Skeletal muscle tissue (tissue), 4 donors: ENCODE results near the gene CXCL14. TPM values are rescaled to one million over a fixed set of nuclear protein-coding genes. Genes with fewer than 3 reads are reported as not detected.
A peak's percentile ranks its signal among the peaks of the same experiment; 100 is the strongest.

Experiments used
- H3K27ac ChIP-seq: one replicate; pipeline ENCODE4 v1.7.0; 2013; ENCODE audit warnings: mild to moderate bottlenecking, low read depth, low read length, inconsistent platforms
- H3K27me3 ChIP-seq, 3 donors: one replicate each; pipeline ENCODE4 v1.7.0; 2013; ENCODE audit warnings: low read length in 3 of 3; ENCODE audit not compliant: control insufficient read depth in 3 of 3, insufficient read depth in 3 of 3
- H3K36me3 ChIP-seq, 3 donors: one replicate each; pipeline ENCODE4 v1.7.0; 2013; ENCODE audit warnings: low read length in 3 of 3; ENCODE audit not compliant: control insufficient read depth in 3 of 3, insufficient read depth in 3 of 3
- H3K4me1 ChIP-seq, 3 donors: one replicate each; pipeline ENCODE4 v1.7.0; 2013; ENCODE audit warnings: low read length in 3 of 3, mild to moderate bottlenecking in 3 of 3; ENCODE audit not compliant: control insufficient read depth in 3 of 3, insufficient read depth in 3 of 3
- H3K4me3 ChIP-seq, 3 donors: one replicate each; pipeline ENCODE4 v1.7.0; 2013; ENCODE audit warnings: low read length in 3 of 3
- H3K9ac ChIP-seq, 3 donors: one replicate each; pipeline ENCODE4 v1.7.0; 2013; ENCODE audit warnings: low read length in 3 of 3, mild to moderate bottlenecking in 3 of 3, moderate library complexity in 2 of 3, low read depth in 1 of 3
- H3K9me3 ChIP-seq, 3 donors: one replicate each; pipeline ENCODE4 v1.7.0; 2013; ENCODE audit warnings: low read length in 3 of 3; ENCODE audit not compliant: control insufficient read depth in 3 of 3
- total RNA-seq: library from RNA; depleted of rRNA; stranded (reverse); fragments of >200 nt; gene quantifications from one replicate; pipeline ENCODE4 v1.2.3, GENCODE V29; 2014
- donor health status: Osteomylitis.

CXCL14 gene
- total RNA-seq, 1 donor from 2014 or later: 19.8 TPM

DNA sequence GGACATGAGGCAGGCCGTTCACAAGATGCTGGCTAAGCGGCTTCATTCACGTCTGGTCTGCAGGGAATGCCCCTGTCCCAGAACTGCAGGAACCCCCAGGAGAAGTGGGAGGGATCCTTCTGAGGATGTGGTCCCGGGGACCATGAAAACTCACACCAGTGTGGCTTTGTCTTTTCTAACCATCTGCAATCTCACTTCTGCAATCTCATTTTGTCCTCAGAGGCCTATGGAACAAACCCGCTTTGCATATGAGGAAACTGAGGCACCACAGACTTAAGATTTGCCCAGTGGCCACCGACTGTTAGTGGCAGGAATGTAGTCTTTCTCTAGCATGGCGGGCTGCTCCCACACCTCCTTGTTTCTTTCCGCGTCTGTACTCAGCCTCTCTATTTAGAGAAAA, 6.9 kb downstream of the CXCL14 start:
- Histone ChIP-seq H3K27ac (no peak overlapping the region), H3K9me3 (no peaks in the 10 kb centered on the region), H3K4me3 (no peak overlapping the region), H3K27me3 (peaks cover 0 to 7% (median 4%) of the 10 kb centered on the region in 3 donors), H3K4me1 (peaks cover 0 to 7% (median 0%) of the 10 kb centered on the region in 3 donors), H3K36me3 (peaks cover 0 to 3% (median 2%) of the 10 kb centered on the region in 3 donors), H3K9ac (no peak overlapping the region)

DNA sequence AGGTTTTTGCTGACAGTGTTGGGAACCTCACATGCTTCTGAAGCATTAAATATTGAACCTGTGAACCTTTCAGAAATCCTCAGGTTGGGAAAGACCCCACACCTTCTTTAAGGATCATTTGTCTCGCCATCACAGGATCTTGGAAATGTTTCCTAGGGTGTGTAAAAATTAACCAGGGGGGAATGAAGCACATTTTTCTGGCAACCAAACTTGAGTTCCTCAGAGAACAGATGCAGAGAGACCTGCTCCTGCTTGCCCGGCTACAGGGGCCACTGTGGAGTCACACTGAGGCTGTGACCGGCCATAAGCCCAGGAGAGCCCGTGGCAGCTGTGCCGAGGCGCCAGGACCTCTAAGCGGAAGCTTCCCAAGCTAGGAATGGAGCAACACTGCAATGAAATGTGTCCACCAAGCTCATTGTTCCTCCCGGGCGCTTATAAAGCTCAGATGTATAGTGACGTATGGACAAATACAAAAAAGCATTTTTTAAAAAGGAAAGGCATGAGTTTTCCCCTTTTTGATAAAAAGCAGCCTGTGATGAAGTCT, 7.7 kb downstream of the CXCL14 start:
- peaks cover 0 to 6% (median 2%) of the 10 kb centered on the region in 3 donors for H3K4me1 ChIP-seq
- H3K27ac ChIP-seq: no peak overlapping the region
- H3K9me3 ChIP-seq: no peaks in the 10 kb centered on the region
- H3K36me3 ChIP-seq: peaks cover 0 to 3% (median 2%) of the 10 kb centered on the region in 3 donors
- no peak overlapping the region for H3K9ac ChIP-seq
- H3K4me3 ChIP-seq: no peak overlapping the region
- peaks cover 0 to 7% (median 4%) of the 10 kb centered on the region in 3 donors for H3K27me3 ChIP-seq

DNA sequence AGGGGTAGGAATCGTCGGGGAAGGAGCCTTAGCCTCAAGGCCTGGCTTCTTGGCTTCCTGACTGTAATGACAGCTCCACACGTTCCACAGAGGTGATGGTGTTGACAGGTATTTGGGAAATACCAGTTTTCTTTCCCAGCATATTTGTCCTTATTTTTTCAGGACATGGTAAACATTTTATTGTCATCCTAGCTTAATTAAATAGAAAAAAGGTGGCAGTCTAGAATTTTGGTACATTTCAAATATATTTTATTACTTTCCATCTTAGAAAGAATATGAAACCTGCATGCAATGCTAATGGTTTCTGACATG, 8.4 kb downstream of the CXCL14 start:
- peaks cover 0 to 7% (median under 1%) of the 10 kb centered on the region in 3 donors for H3K27me3 ChIP-seq
- peaks cover 0 to 3% (median 2%) of the 10 kb centered on the region in 3 donors for H3K36me3 ChIP-seq
- no peaks in the 10 kb centered on the region for H3K9me3 ChIP-seq
- no peak overlapping the region for H3K27ac ChIP-seq
- no peak overlapping the region for H3K4me3 ChIP-seq
- H3K4me1 ChIP-seq: peaks cover 0 to 4% (median 2%) of the 10 kb centered on the region in 3 donors
- H3K9ac ChIP-seq: no peak overlapping the region

DNA sequence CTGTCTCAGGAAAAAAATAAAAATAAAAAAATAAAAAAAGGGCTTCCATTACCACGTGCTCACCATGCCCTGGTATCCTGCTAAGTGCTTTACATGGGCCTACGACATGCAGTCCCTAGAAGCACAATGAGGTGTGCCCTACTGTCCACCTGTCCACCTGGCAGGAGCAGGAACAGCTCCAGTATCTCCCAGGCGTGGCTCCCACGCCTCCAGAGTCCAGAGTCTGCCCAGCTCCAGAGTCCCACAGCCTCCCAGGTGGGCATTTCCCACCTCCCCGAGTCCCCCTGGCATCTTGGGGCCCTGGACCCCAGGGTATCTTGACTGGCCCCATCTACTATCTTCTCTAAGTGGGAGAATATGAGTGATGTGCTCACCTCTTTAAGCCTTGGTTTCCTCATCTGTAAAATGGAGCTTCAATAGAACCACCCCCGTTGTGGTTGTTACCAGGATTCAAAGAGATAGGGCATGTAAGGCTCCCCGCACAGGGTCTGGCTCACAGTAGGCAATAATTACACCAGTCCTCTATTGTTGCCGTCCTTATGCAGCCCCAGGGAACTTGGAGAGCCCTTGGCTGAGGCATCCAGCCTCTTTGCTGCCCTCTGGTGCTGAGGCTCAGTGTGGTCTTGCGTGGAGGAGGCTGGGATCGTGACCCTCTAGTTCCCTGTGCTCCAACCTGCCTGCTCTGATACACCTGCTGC, 8.9 kb downstream of the CXCL14 start:
- Histone ChIP-seq H3K27me3 (peaks cover 0 to 7% (median 0%) of the 10 kb centered on the region in 3 donors), H3K27ac (no peak overlapping the region), H3K9ac (no peak overlapping the region), H3K9me3 (no peaks in the 10 kb centered on the region), H3K4me1 (peaks cover 0 to 3% (median 2%) of the 10 kb centered on the region in 3 donors), H3K4me3 (no peak overlapping the region), H3K36me3 (peaks cover 0 to 3% (median 2%) of the 10 kb centered on the region in 3 donors)

DNA sequence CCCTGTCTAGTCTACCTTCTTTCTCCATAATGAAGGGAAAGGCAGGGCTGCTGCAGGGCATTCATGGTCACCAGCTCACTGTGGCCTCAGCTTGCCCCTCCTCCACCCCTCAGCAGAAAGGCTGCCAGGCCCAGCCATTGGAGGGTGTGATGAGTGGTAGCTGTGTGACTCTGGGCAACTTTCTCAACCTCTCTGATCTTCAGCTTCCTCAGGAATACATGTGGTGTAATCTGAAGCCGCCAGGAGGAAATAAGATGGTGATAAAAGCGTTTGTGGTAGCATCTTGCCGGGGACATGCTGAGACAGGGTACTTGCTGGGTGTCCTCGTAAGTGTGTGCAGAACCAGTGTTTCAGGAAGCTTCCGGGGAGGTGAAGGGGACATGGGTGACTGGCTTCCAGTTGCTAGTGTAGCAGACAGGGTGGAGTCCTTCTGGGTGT, 9.8 kb downstream of the CXCL14 start:
- Histone ChIP-seq H3K9ac (no peak overlapping the region), H3K4me1 (peaks cover 0 to 2% (median 0%) of the 10 kb centered on the region in 3 donors), H3K9me3 (no peaks in the 10 kb centered on the region), H3K27me3 (peaks cover 0 to 7% (median 0%) of the 10 kb centered on the region in 3 donors), H3K36me3 (no peaks in the 10 kb centered on the region), H3K4me3 (no peak overlapping the region), H3K27ac (no peak overlapping the region)

DNA sequence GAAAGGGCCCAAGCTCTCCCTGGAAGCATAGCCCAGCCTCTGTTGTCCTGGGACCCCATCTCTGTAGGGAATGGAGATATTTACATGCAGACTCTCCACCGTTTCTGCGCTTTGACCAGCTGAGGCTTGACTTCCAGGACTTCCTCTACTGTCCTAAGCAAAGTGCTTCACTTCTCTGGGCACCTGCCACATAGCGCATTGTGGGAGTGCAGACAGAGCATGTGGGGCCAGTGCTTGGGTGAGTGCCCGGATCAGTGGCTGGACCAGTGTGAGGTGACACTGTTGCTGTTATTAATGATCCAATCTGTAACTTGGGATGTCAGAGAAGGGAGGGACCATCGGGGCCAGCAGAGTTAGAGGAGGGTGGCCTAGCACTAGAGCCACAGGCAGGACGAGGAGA, 10.5 kb downstream of the CXCL14 start:
- Histone ChIP-seq H3K27me3 (peaks cover 0 to 7% (median 0%) of the 10 kb centered on the region in 3 donors), H3K9me3 (no peaks in the 10 kb centered on the region), H3K4me3 (no peak overlapping the region), H3K9ac (peak overlapping the region in 1 of 3 donors; percentile 25), H3K36me3 (no peaks in the 10 kb centered on the region), H3K4me1 (peaks cover 0 to 2% (median 0%) of the 10 kb centered on the region in 3 donors), H3K27ac (no peak overlapping the region)

DNA sequence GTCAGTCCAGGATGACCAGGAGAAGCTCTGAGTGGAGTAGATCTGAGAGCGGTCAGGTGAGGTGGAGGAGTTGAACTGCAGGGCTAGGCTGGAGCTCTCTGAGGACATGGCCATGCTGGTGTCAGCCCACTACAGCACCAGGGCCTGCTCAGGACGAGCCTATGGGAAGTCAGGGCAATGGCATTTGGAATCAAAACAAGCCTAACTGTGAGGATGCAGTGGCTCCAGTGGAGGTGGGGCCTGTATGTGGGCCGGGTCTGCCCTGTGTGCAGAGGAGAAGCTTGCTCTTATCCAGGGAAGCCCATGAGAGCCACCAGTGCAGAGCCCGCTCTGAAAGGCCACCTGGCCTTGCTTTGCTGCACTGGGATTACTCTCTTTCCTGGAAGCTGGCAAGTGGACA, 11.1 kb downstream of the CXCL14 start:
- no peaks in the 10 kb centered on the region for H3K9me3 ChIP-seq
- H3K27ac ChIP-seq: no peak overlapping the region
- peaks cover 0 to 7% (median 0%) of the 10 kb centered on the region in 3 donors for H3K27me3 ChIP-seq
- no peak overlapping the region for H3K9ac ChIP-seq
- no peak overlapping the region for H3K4me3 ChIP-seq
- no peaks in the 10 kb centered on the region for H3K36me3 ChIP-seq
- H3K4me1 ChIP-seq: peaks cover 0 to 2% (median 0%) of the 10 kb centered on the region in 3 donors

DNA sequence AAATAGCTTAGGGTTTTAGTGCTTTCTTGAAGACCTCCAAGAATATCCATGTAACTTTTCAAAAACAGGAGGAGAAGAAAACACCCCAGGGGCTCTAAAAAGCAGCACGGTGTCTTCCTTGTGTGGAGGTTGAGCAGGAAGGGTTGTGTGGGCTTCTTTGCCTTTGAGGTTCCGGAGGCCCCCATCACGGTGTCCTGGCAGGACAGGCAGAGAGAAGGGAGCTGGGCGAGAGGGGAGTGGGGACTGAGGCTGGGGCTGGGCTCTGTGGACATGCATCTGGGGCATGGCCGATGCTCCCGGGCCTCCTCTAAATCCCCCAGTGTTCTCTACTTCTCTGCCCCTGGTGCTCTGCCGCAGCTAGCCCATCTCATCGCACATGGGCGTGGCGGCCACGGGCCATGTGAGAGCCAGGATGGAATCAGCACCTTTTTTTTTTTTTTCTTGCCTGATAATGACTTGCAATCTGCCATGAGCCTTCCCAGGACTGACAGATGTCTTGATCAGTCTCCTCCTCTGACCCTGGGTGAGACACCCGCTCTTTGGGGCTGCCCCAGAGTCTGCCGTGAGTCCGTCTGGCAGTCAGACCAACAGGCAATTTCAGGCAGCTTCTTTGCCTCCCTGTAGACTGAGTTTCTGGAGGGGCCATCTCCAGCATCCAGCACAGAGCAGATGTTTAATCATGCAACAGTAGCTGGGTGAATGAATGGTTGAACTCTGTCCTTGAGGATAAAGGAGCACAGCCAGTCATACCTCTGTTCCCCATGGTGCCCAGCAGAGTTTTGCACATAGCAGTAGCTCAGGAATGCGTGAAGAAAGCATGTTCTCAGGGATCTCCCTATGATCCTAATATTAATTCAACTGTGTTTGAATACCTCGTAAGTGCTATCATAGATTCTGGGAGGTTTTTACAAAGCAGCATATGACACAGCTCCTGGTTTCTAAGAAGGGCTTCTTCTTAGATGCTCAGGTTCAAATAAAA, 12.1 kb downstream of the CXCL14 start:
- H3K27me3 ChIP-seq: peaks cover 0 to under 1% (median 0%) of the 10 kb centered on the region in 3 donors
- no peak overlapping the region for H3K27ac ChIP-seq
- H3K4me3 ChIP-seq: no peak overlapping the region
- peaks cover 0 to 2% (median 0%) of the 10 kb centered on the region in 3 donors for H3K4me1 ChIP-seq
- H3K36me3 ChIP-seq: no peaks in the 10 kb centered on the region
- no peaks in the 10 kb centered on the region for H3K9me3 ChIP-seq
- H3K9ac ChIP-seq: no peak overlapping the region

DNA sequence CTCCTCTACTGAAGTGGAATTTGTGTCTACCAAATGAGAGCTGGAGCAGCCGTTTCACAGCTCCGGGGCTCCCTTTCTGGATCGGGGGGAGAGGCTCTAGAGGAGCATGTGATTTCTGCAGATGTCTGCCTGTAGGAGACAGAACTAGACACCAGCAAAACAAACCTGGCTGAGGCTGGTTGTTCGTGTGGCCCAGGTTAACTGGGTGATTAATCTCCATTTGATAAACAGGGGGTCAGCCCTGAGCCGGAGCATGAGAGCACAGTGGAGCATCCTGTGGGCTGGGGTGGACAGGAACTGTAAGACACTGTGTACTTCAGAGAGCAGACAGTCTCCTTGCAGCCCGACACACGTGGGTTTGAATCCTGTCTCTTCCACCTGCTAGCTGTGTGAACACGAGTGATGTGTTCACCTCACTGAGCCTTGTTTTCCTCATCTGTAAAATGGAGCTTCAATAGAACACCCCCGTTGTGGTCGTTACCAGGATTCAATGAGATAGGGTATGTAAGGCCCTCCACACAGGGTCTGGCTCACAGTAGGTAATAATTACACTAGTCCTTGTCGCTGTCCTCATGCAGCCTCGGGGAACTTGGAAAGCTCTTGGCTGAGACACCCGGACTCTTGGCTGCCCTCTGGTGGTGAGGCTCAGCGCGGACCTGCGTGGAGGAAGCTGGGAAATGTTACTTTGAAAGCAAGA, 12.9 kb downstream of the CXCL14 start:
- Histone ChIP-seq H3K4me1 (peaks cover 0 to 2% (median 0%) of the 10 kb centered on the region in 3 donors), H3K27ac (no peak overlapping the region), H3K4me3 (no peak overlapping the region), H3K27me3 (no peaks in the 10 kb centered on the region), H3K9me3 (no peaks in the 10 kb centered on the region), H3K9ac (no peak overlapping the region), H3K36me3 (no peaks in the 10 kb centered on the region)
